HG03439 (cell line): ENCODE data around the gene OXCT1.
A peak's percentile ranks its signal among the peaks of the same experiment; 100 is the strongest.
"Not testable (repeated sequence)": the region's sequence is repeated elsewhere in the genome, so short reads cannot be mapped to it uniquely, and the experiment has no call there.

ENCODE experiments used
- ATAC-seq: cut with Tn5 transposase; IDR thresholded peaks from one replicate; pipeline ENCODE4 v1.9.1; 2021; ENCODE audit warnings: mild to moderate bottlenecking, moderate library complexity; ENCODE audit not compliant: unreplicated experiment

Gene OXCT1

DNA sequence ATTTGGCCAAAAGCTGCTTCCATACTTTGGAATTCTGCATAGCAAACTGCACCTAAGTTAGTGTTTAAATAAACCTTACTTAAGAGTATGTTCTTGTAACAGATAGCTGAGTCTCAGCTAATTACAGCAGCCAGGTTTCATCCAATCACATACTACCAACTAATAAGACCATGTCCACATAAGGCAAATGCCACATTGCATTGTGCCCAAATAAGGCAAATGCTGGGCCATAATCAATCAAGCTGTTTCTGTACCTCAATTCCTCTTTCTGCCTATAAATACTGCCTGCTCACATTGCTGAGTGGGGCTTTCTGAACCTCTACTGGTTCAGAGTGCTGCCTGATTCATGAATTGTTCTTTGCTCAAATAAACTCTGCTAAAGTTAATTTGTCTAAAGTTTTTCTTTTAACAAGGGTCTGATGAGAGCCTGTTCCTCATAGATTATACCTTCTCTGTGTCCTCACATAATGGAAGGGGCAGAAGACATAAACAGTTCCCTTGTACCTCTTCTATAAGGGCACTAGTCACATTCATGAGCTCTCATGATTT, 4.4 kb upstream of the OXCT1 start:
- ATAC-seq: no peak

DNA sequence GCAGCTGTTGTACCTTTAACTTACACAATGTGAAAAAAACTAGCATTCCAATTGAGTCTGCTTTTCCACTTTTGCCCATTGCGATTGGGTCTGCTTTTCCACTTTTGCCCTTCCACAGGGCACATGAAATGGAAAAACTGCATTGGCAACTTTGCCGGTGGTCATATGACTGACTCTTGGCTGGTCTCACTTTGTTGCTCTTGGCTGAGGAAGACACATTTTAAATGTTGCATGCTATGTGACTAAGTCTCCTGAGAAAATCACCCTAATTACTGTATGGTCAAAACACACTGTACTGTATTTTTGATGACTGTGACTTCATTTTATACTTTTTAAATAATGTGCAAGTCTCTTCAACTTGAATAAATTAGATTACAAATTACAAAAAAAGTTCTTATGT, 1.6 kb upstream of the OXCT1 start:
- ATAC-seq: no peak

DNA sequence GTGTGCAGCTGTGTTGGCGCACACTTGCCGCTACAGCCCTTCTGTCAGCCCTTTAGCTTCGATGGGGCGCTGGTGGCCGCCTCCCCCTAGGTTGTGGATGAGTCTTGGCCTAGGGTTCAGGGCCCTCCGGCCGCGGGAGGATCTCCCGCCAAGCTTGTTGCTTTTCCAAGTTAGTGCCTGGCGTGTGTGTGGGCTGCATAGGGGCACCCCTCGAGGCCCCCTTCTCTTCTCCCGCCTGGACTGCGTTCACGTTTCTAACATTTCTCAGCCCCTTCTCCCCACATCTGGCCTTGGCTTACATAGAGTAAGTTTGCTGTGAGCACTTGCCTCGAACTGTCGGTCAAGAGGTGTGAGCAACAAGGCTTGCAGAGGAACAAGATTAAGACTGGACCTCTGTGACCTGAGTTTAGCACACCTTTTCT, 413 bp upstream of the OXCT1 start:
- no peak for ATAC-seq

DNA sequence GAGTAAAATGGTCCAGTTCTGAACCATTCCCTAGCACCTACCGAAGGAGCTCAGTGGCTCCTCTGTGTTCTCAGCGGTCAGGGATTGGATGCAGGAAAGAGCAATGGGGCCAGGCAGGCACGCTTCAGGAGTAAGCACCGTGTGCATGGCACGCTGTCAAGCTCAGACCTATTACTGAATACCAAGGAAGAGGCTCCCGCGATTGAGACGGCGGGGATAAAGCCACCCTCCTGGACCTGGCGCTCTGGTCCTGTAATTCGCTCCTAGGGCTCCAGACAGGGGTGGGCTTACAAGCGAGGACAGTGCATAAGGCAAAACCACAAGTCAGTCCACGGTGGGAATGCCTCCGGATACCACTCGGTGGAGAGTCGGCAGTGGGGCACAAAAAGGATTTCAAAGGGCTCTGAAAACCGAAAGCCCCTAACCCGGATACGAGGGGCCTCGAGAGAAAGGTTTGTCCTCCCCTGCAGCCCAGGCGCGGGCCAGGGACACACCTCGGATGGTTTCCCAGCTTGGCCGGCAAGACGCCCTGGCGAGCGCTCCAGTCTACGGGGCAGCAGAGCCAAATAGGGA, 988 bp downstream of the OXCT1 start:
- ATAC-seq: peak; percentile 0

DNA sequence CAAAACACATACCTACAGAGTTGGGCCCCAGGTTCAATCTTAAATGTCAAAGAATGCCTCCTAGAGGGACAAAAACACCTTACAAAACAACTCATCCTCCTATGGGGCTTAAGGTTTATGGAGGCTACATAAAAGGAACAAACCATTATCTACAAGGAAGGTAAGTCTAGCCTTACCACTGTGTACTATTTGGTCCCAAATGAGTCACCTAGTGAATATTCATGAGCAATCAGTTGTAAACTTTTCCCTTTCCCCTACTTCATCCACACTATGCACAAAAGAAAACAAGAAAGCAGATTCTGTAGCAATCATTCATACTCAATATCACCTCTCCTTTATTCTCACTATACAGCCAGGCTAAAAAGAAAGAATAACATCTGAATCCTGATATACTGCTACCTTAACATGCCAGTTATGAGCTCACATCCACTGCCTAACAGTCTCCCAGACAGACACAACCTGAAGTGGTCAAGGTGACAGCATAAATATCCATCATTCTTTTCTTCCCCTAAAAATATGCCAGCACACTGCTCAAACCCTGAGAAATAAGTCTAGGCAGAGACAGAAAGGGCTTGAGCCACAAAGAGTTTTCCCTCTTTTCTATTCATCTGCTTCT, 6.2 kb downstream of the OXCT1 start:
- no peak for ATAC-seq

- no peak for ATAC-seq
These were observed 11.3 kb downstream of the OXCT1 start for GRCh38 chr5:41858890-41859289.

DNA sequence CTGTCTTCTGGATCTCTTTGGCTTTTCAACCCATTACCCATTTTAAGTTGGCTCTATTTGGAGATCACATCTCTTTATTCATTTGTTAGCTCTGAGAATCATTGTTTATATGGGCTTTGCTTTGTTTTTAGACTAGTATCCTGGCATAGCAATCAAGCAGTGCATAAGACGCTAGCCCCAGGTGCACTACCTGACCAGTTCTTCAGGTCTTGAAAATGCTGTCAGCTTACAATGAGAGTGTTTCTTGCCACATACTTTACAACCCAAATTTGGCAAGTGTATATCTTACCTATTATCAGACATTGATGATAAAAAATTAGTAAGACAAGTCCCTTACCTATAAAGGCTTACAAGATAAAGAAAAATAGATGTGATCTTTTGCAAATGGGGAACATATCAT, 12.2 kb downstream of the OXCT1 start:
- no peak for ATAC-seq

- ATAC-seq: peak; percentile 86
These were observed 13.4 kb downstream of the OXCT1 start for GRCh38 chr5:41856644-41857491.

- no peak for ATAC-seq
These were observed 17.9 kb downstream of the OXCT1 start for GRCh38 chr5:41852293-41852692.

DNA sequence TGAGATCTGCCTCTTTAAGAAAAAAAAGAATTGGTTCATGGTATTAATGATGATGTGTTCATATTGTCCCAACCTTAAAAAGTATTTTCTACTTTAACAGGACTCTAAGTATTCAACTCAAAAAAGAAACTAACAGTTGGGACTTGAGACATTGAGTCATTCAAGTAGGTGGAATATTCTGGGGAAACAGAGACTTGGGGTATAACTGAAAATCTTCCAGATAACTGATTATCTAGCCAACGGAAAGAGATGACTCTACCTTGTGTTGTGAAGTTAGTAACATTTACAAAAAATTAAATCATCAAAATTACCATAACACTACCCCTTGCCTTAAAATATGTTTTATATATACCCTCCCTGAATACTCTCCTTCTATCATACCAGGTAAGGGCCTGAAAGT, 19.1 kb downstream of the OXCT1 start:
- ATAC-seq: no peak

GRCh38 chr5:41848983-41849382, 21.2 kb downstream of the OXCT1 start:
- ATAC-seq: no peak

- not testable (repeated sequence) for ATAC-seq
These were observed 24.5 kb downstream of the OXCT1 start for GRCh38 chr5:41845751-41846150.

DNA sequence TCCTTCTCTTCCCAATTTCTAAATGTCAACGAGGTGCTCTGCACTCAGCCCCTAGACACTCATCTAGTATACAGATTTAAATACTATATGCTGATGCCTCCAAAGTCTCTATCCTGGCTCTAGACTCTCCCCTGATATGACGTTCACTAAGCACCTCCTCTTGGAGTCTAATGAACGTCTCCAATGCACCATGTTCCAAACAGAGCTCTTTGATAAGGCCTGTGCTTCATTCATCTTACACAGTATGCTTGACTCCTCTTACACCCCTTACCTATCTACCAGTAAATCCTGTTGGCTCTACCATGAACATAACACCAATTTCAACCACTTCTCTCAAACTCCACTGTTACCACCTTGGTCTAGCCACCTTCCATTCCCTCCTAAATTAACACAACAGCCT, 25.7 kb downstream of the OXCT1 start:
- ATAC-seq: no peak

- ATAC-seq: peak; percentile 78
These were observed 26.5 kb downstream of the OXCT1 start for GRCh38 chr5:41843456-41844370.

GRCh38 chr5:41842777-41843176, 27.4 kb downstream of the OXCT1 start:
- peak; percentile 76 for ATAC-seq

GRCh38 chr5:41841325-41841724, 28.9 kb downstream of the OXCT1 start:
- no peak for ATAC-seq

DNA sequence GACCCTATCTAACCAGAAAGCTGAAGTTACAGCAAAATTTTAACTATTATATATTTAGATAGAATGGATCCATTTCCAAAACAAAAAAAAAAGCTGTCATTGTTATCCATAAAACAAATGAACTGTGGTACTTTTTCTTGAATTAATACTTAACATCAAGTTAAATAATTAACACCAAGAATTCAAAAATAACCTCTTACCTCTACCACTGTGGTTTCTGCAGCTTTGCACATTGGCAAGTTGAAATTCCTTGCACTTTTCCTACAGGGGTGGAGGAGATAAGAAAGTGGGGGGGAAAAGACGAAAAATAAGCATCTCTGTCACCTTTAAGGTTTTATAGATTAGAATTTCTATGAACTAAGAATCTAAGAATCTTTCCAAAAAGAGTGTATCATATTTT, 30.0 kb downstream of the OXCT1 start:
- ATAC-seq: no peak

GRCh38 chr5:41837793-41838192, 32.4 kb downstream of the OXCT1 start:
- no peak for ATAC-seq

- no peak for ATAC-seq
These were observed 34.6 kb downstream of the OXCT1 start for GRCh38 chr5:41835645-41836044.

DNA sequence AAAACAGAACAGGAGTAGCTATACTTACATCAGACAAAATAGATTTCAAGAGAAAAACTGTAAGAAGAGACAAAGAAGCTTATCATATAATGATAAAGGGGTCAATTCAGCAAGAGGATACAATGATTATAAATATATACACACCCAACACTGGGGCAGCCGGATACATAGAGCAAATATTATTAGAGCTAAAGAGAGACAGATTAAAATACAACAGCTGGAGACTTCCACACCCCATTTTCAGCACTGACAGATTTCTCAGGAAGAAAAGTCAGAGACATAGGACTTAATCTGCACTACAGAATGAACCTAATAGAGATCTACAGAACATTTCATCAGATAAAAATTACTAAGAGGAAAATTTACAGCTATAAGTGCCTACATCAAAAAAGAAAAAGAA, 35.7 kb downstream of the OXCT1 start:
- ATAC-seq: no peak

- ATAC-seq: no peak
These were observed 37.8 kb downstream of the OXCT1 start for GRCh38 chr5:41832430-41832829.
